ENCODE data around the gene FSIP1.

GRCh38 chr15:39741258-39741657 is 41.4 kb downstream of the FSIP1 start:
- no peak for TF ChIP-seq CTCF (IDR thresholded peaks at IDR 0.05)
- TF ChIP-seq POLR2A (IDR thresholded peaks at IDR 0.05; ENCODE audit: low read depth): no peak
- TF ChIP-seq EP300 (IDR thresholded peaks at IDR 0.05): no peak
